Ovary (tissue), 9 donors: Measurements from ENCODE around the gene CCL20. TPM values are rescaled to one million over a fixed set of nuclear protein-coding genes. Genes with fewer than 3 reads are reported as not detected.

Source experiments
- DNase-seq, 5 donors: peaks; one replicate each; pipeline ENCODE4 v3.0.0-alpha.2; 2019 to 2020
- H3K27ac ChIP-seq, 2 donors: fragments of 200-600 bp; one replicate each; pipeline versions ENCODE4 v1.5.1 to v1.8.0; 2019 to 2022
- H3K27me3 ChIP-seq: fragments of 200-600 bp; one replicate; pipeline ENCODE4 v1.8.0; 2022
- H3K36me3 ChIP-seq: fragments of 200-600 bp; sonication (generic); one replicate; pipeline ENCODE4 v1.5.1; 2019
- H3K4me1 ChIP-seq: one replicate; pipeline ENCODE4 v1.8.1; 2013; ENCODE audit warnings: mild to moderate bottlenecking, moderate library complexity; ENCODE audit not compliant: insufficient read depth
- H3K4me3 ChIP-seq: fragments of 200-600 bp; sonication (generic); one replicate; pipeline ENCODE4 v1.5.1; 2017
- H3K9me3 ChIP-seq, 2 donors: fragments of 200-600 bp in 1 of 2; sonication (generic) in 1 of 2; one replicate each; pipeline versions ENCODE4 v1.5.1 to v1.8.1; 2013 to 2019; ENCODE audit warnings: mild to moderate bottlenecking in 1 of 2, moderate library complexity in 1 of 2
- CTCF ChIP-seq, 3 donors: fragments of 450-650 bp in 2 of 3; fragments of 200-600 bp in 1 of 3; IDR thresholded peaks; one replicate each; pipeline versions ENCODE4 v1.5.1 to v1.8.0; 2016 to 2022; ENCODE audit warnings: antibody characterized with exemption in 3 of 3, mild to moderate bottlenecking in 1 of 3
- EP300 ChIP-seq: sonication (generic); formaldehyde crosslinking; IDR thresholded peaks from one replicate; pipeline ENCODE4 v1.6.1; 2017; ENCODE audit warnings: antibody characterized with exemption
- POLR2A ChIP-seq: fragments of 450-650 bp; IDR thresholded peaks from one replicate; pipeline ENCODE4 v1.6.1; 2017; ENCODE audit warnings: antibody characterized with exemption, mild to moderate bottlenecking, moderate library complexity
- WGBS, 3 donors: extraction: QIAGEN DNeasy Blood & Tissue Kit in 1 of 3; methylation state at CpG; one replicate each; pipeline versions ENCODE4 v1.1.5 to v1.1.7; 2013 to 2017; 5-methylcytosine and 5-hydroxymethylcytosine counted together
- intact Hi-C, 4 donors: fragments of 100-400 bp; cut with DNase I; formaldehyde crosslinking; loops; one replicate each; pipeline versions ENCODE4 v1.11.0 to v1.15.1; 2022 to 2023
- polyA plus RNA-seq, 2 donors: library from polyadenylated mRNA; stranded (reverse); fragments of 200-250 nt in 1 of 2; fragments of 350-450 nt in 1 of 2; fragmentation: Illumina TruSeq in 1 of 2; extraction: RNeasy Lipid Tissue Mini Kit (QIAGEN cat#74804) in 1 of 2; gene quantifications; one replicate each; pipeline ENCODE4 v1.2.3, GENCODE V29; 2013 to 2014
- total RNA-seq, 7 donors: library from RNA; depleted of rRNA in 2 of 7; stranded (reverse); fragments of >200 nt in 2 of 7; fragmentation: NEBNext Ultra II Directional in 3 of 7; extraction: Animal tissue kit (Norgen Biotek cat#: 25700) in 3 of 7; gene quantifications; one replicate each; pipeline versions ENCODE4 v1.1.0 to v1.2.4, GENCODE V29; 2016 to 2023
- donor health status: DM: no; HTN: no; CAD: no; lungs with moderate emphysema.
- donor health status: DM: no; HTN: no; CAD: no.
- donor health status: Bipolar disorder and iron deficiency.
- donor health status: DM: yes; HTN: yes; CAD: no.
- donor health status: DM: no; HTN: no; CAD: no.
- donor health status: DM: yes; HTN: yes; CAD: no.

Gene CCL20
- total and polyA plus RNA-seq, 9 donors = 0.43 to 6.4 (median 2.8) TPM; not detected in 5

- intact Hi-C loops = no loop called here
- Histone ChIP-seq H3K9me3 (no peaks in the 10 kb centered on the region), H3K27me3 (no peaks in the 10 kb centered on the region), H3K4me1 (no peaks in the 10 kb centered on the region), H3K4me3 (no peak overlapping the region), H3K27ac (no peak overlapping the region), H3K36me3 (no peaks in the 10 kb centered on the region)
- WGBS, 3 donors = 60 to 74% (median 63%) methylated on average over 14 of the region's 14 CpGs
- DNase-seq = no peak
- TF ChIP-seq CTCF (IDR thresholded peaks at IDR 0.05) = no peak
- no peak for TF ChIP-seq POLR2A
- TF ChIP-seq EP300 = no peak
These were observed 32.5 kb upstream of the CCL20 start for GRCh38 chr2:227780981-227781615.

- no peaks in the 10 kb centered on the region for H3K4me1 ChIP-seq
- no peak for DNase-seq
- WGBS, 3 donors = 68 to 72% (median 69%) methylated on average over 8 of the region's 8 CpGs
- H3K27me3 ChIP-seq = no peaks in the 10 kb centered on the region
- no peaks in the 10 kb centered on the region for H3K9me3 ChIP-seq
- H3K4me3 ChIP-seq = no peak overlapping the region
- H3K36me3 ChIP-seq = no peaks in the 10 kb centered on the region
- TF ChIP-seq EP300 = no peak
- intact Hi-C loops = no loop called here
- H3K27ac ChIP-seq = no peak overlapping the region
These were observed 31.8 kb upstream of the CCL20 start for GRCh38 chr2:227781841-227782240.

- WGBS, 3 donors = 77 to 88% (median 78%) methylated on average over 5 of the region's 5 CpGs
- no peaks in the 10 kb centered on the region for H3K4me1 ChIP-seq
- TF ChIP-seq EP300 (no peak), CTCF (IDR thresholded peaks at IDR 0.05) (no peak), POLR2A (no peak)
- no peak overlapping the region for H3K27ac ChIP-seq
- H3K27me3 ChIP-seq = no peaks in the 10 kb centered on the region
- H3K4me3 ChIP-seq = no peak overlapping the region
- no peak for DNase-seq
- intact Hi-C loops = no loop called here
- H3K36me3 ChIP-seq = no peaks in the 10 kb centered on the region
- no peaks in the 10 kb centered on the region for H3K9me3 ChIP-seq
These were observed 30.8 kb upstream of the CCL20 start for GRCh38 chr2:227782804-227783203.

GRCh38 chr2:227783404-227784138, 30.1 kb upstream of the CCL20 start:
- 81 to 86% (median 85%) methylated on average over 12 of the region's 12 CpGs for WGBS, 3 donors
- DNase-seq = no peak
- H3K27ac ChIP-seq = no peak overlapping the region
- H3K4me1 ChIP-seq = no peaks in the 10 kb centered on the region
- no peak overlapping the region for H3K4me3 ChIP-seq
- H3K36me3 ChIP-seq = no peaks in the 10 kb centered on the region
- intact Hi-C loops = no loop called here
- TF ChIP-seq CTCF (IDR thresholded peaks at IDR 0.05) (no peak), EP300 (no peak), POLR2A (no peak)
- no peaks in the 10 kb centered on the region for H3K27me3 ChIP-seq
- no peaks in the 10 kb centered on the region for H3K9me3 ChIP-seq

- Histone ChIP-seq H3K27me3 (no peaks in the 10 kb centered on the region), H3K9me3 (no peaks in the 10 kb centered on the region), H3K4me1 (no peaks in the 10 kb centered on the region), H3K4me3 (no peak overlapping the region), H3K36me3 (no peaks in the 10 kb centered on the region), H3K27ac (no peak overlapping the region)
- intact Hi-C loops = no loop called here
- 23 to 46% (median 35%) methylated on average over 1 of the region's 1 CpG for WGBS, 3 donors
- no peak for DNase-seq
- TF ChIP-seq POLR2A (no peak), EP300 (no peak), CTCF (IDR thresholded peaks at IDR 0.05) (no peak)
These were observed 28.3 kb upstream of the CCL20 start for GRCh38 chr2:227785293-227785692.
